Prostate gland (tissue), 2 donors: Measurements from ENCODE around the gene CCSER1.

Experiments
- CTCF ChIP-seq, 4 experiments: fragments of 200-600 bp in 2 of 4; fragments of 450-650 bp in 2 of 4; sonication (generic) in 2 of 4; IDR thresholded peaks; 1 replicate in 3 of 4; 2 replicates in 1 of 4; pipeline ENCODE4 v1.5.1; 2016 to 2019; ENCODE audit warnings: antibody characterized with exemption in 4 of 4, mild to moderate bottlenecking in 2 of 4, moderate library complexity in 2 of 4
- POLR2AphosphoS5 ChIP-seq: sonication (generic); formaldehyde crosslinking; IDR thresholded peaks from one replicate; pipeline ENCODE4 v1.6.1; 2017; ENCODE audit warnings: antibody characterized with exemption

- no peak for TF ChIP-seq CTCF (IDR thresholded peaks at IDR 0.05)
- TF ChIP-seq POLR2AphosphoS5: no peak
Measured at GRCh38 chr4:91171217-91171616, 1044.0 kb downstream of the CCSER1 start.
